ENCODE measurements around the gene SULT2B1.
"Not testable (repeated sequence)": the region's sequence is repeated elsewhere in the genome, so short reads cannot be mapped to it uniquely, and the experiment has no call there.

The SULT2B1 gene

DNA sequence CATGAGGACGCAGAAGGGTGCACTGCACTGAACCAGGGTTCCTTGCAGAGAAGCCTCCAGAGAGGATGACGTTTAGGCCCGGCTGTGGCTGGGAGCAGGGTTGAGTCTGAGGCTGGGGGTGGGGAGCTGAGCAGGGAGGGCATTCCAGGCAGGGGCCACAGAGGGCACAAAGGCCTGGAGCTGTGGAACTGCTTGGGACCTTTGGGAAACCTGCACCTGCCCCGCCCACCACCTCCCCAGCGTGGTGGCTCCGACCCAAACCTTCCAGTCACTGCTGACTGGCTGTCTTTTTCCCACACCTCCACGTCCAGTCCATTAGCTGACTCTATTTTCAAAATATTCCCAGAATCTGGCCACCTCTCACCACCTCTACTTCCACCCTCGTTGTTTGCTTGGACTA lies 35.4 kb upstream of the SULT2B1 start:
- peaks cover 55% of the 10 kb centered on the region for H3K27me3 ChIP-seq (ENCODE audit: insufficient read depth, low read depth)
- peaks cover 17% of the 10 kb centered on the region for H3K4me1 ChIP-seq (ENCODE audit: low read depth, poor library complexity, severe bottlenecking)
- no peaks in the 10 kb centered on the region for H3K79me2 ChIP-seq (ENCODE audit: insufficient read depth, low read depth)
- no peaks in the 10 kb centered on the region for H4K20me1 ChIP-seq (ENCODE audit: insufficient read depth)
- H3K4me3 ChIP-seq (IDR thresholded peaks at IDR 0.05; ENCODE audit: insufficient read depth, low read depth, low read length), result no peak overlapping the region
- H3K4me2 ChIP-seq, result no peak overlapping the region
- no peaks in the 10 kb centered on the region for H3K36me3 ChIP-seq (ENCODE audit: insufficient read depth)
- H3K27ac ChIP-seq, result no peak overlapping the region
- TF ChIP-seq, protein P1, sequence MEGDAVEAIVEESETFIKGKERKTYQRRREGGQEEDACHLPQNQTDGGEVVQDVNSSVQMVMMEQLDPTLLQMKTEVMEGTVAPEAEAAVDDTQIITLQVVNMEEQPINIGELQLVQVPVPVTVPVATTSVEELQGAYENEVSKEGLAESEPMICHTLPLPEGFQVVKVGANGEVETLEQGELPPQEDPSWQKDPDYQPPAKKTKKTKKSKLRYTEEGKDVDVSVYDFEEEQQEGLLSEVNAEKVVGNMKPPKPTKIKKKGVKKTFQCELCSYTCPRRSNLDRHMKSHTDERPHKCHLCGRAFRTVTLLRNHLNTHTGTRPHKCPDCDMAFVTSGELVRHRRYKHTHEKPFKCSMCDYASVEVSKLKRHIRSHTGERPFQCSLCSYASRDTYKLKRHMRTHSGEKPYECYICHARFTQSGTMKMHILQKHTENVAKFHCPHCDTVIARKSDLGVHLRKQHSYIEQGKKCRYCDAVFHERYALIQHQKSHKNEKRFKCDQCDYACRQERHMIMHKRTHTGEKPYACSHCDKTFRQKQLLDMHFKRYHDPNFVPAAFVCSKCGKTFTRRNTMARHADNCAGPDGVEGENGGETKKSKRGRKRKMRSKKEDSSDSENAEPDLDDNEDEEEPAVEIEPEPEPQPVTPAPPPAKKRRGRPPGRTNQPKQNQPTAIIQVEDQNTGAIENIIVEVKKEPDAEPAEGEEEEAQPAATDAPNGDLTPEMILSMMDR (conservative IDR thresholded peaks at IDR 0.05; ENCODE audit: low read depth, low read length), result no peak
- H3K9ac ChIP-seq, result no peak overlapping the region
- no peak overlapping the region for H2AFZ ChIP-seq (ENCODE audit: low read depth)

DNA sequence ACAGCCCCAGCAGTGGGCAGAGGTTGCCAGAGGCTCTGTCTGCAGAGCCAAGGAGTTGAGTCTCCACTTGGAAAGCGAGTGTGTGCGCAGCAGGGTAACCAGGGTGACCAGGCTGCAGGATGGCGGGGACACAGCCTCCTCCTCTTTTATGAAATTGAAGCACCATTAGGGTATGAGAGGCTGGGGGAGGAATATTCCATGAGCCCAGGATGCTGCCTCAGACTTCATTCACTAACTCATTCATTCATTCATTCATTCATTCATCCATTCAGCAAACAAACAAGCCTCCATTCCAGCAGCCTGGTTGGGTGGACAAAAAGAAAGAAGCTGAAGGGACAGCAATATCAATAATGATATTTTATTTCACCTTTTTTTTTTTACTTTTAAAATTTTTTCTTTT lies 33.8 kb upstream of the SULT2B1 start:
- Histone ChIP-seq H3K4me2 (no peak overlapping the region), H3K4me1 (ENCODE audit: low read depth, poor library complexity, severe bottlenecking) (peaks cover 14% of the 10 kb centered on the region), H2AFZ (ENCODE audit: low read depth) (no peak overlapping the region), H3K36me3 (ENCODE audit: insufficient read depth) (no peaks in the 10 kb centered on the region), H3K9ac (no peak overlapping the region), H3K27ac (no peak overlapping the region), H3K4me3 (IDR thresholded peaks at IDR 0.05; ENCODE audit: insufficient read depth, low read depth, low read length) (no peak overlapping the region), H4K20me1 (ENCODE audit: insufficient read depth) (no peaks in the 10 kb centered on the region), H3K79me2 (ENCODE audit: insufficient read depth, low read depth) (no peaks in the 10 kb centered on the region), H3K27me3 (ENCODE audit: insufficient read depth, low read depth) (peaks cover 55% of the 10 kb centered on the region; the same call in 1 of the 2 replicates)
- TF ChIP-seq, protein P1 (conservative IDR thresholded peaks at IDR 0.05; ENCODE audit: low read depth, low read length), result no peak

DNA sequence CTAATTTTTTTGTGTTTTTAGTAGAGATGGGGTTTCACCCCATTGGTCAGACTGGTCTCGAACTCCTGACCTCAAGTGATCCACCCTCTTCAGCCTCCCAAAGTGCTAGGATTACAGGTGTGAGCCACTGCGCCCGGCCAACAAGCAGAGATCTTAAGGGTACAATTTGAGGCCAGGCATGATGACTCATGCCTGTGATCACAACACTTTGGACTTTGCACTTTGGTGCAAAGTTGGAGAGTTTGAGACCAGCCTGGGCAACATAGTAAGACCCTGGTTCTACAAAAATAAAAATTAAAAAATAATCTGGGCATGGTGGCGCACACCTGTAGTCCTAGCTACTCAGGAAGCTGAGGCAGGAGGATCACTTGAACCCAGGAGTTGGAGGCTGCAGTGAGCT lies 32.5 kb upstream of the SULT2B1 start:
- H3K27ac ChIP-seq; H2AFZ ChIP-seq (ENCODE audit: low read depth); H3K4me3 ChIP-seq (IDR thresholded peaks at IDR 0.05; ENCODE audit: insufficient read depth, low read depth, low read length); H3K36me3 ChIP-seq (ENCODE audit: insufficient read depth); H3K4me1 ChIP-seq (ENCODE audit: low read depth, poor library complexity, severe bottlenecking); H3K79me2 ChIP-seq (ENCODE audit: insufficient read depth, low read depth); H4K20me1 ChIP-seq (ENCODE audit: insufficient read depth); H3K4me2 ChIP-seq; H3K9ac ChIP-seq: not testable (repeated sequence)
- peaks cover 63% of the 10 kb centered on the region; the same call in 1 of the 2 replicates for H3K27me3 ChIP-seq (ENCODE audit: insufficient read depth, low read depth)

DNA sequence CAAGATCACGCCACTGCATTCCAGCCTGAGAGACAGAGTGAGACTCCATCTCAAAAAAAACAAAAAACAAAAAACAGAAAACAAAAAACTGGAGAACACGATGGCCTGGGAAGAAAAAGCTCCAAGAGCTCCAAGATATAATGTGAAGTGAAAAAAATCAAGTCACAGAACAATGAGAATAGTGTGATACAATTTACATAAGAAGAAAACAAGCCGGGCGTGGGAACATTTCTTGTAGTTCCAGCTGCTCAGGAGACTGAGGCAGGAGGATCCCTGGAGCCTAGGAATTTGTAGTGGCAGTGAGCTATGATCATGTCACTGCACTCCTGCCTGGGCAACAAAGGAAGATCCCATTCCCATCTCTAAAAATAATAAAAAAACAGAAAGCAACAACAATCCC lies 31.8 kb upstream of the SULT2B1 start:
- Histone ChIP-seq H3K27ac (no peak overlapping the region), H3K4me3 (IDR thresholded peaks at IDR 0.05; ENCODE audit: insufficient read depth, low read depth, low read length) (no peak overlapping the region), H3K79me2 (ENCODE audit: insufficient read depth, low read depth) (no peaks in the 10 kb centered on the region), H4K20me1 (ENCODE audit: insufficient read depth) (no peaks in the 10 kb centered on the region), H3K4me2 (no peak overlapping the region), H3K4me1 (ENCODE audit: low read depth, poor library complexity, severe bottlenecking) (peaks cover 1% of the 10 kb centered on the region), H3K9ac (no peak overlapping the region), H2AFZ (ENCODE audit: low read depth) (no peak overlapping the region), H3K27me3 (ENCODE audit: insufficient read depth, low read depth) (peaks cover 67% of the 10 kb centered on the region; the same call in 1 of the 2 replicates), H3K36me3 (ENCODE audit: insufficient read depth) (no peaks in the 10 kb centered on the region)
- TF ChIP-seq, protein P1 (conservative IDR thresholded peaks at IDR 0.05; ENCODE audit: low read depth, low read length), result no peak

DNA sequence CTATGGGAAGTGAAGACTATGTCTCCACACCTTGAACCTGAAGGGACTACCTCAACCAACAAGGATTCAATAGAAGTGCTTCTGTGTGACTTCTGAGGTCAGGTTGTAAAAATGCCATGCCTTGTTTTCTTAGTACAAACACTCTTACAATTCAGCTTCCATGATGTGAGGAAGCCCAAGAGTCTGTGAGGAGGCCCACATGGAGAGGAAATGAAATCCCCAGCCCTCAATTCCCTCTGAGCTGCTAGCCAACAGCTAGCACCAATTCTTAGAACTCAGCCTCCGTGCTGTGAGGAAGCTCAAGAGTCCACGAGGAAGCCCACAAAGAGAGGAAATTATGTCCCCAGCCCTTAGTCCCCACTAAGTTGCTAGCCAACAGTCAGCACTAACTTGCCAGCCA lies 27.8 kb upstream of the SULT2B1 start:
- Histone ChIP-seq H3K4me2 (no peak overlapping the region), H3K27ac (no peak overlapping the region), H4K20me1 (ENCODE audit: insufficient read depth) (no peaks in the 10 kb centered on the region), H3K36me3 (ENCODE audit: insufficient read depth) (no peaks in the 10 kb centered on the region), H3K4me3 (IDR thresholded peaks at IDR 0.05; ENCODE audit: insufficient read depth, low read depth, low read length) (no peak overlapping the region), H3K4me1 (ENCODE audit: low read depth, poor library complexity, severe bottlenecking) (no peaks in the 10 kb centered on the region), H3K9ac (no peak overlapping the region), H2AFZ (ENCODE audit: low read depth) (no peak overlapping the region), H3K79me2 (ENCODE audit: insufficient read depth, low read depth) (no peaks in the 10 kb centered on the region), H3K27me3 (ENCODE audit: insufficient read depth, low read depth) (peaks cover 79% of the 10 kb centered on the region)
- TF ChIP-seq, protein P1 (conservative IDR thresholded peaks at IDR 0.05; ENCODE audit: low read depth, low read length), result no peak

Measured in KMS-11 (cell line).